Measurements from ENCODE around the gene ABLIM2. TPM values are rescaled to one million over a fixed set of nuclear protein-coding genes. Genes with fewer than 3 reads are reported as not detected.

The ABLIM2 gene
- total and polyA plus RNA-seq, 2 experiments from 2014 or later: 4.9 to 5.8 TPM

DNA sequence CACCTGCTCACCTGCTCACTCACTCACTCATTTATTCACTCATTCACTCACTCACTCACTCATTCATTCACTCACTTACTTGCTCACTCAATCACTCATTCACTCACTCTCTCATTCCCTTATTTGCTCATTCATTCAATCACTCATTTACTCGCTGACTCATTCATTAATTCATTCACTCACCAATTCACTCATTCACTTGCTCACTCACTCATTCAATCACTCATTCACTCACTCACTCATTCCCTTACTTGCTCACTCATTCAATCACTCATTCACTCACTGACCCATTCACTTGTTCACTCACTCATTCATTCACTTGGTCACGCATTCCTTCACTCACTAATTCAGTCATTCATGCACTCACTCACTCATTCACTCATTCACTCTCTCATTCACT lies 130.2 kb downstream of the ABLIM2 start:
- Histone ChIP-seq H3K4me3 (no peak overlapping the region), H3K4me1 (ENCODE audit: low read depth) (peaks cover 6% of the 10 kb centered on the region), H3K27me3 (no peaks in the 10 kb centered on the region), H3K9me3 (ENCODE audit: low read depth) (no peaks in the 10 kb centered on the region), H3K36me3 (no peaks in the 10 kb centered on the region), H3K27ac (no peak overlapping the region)
- no peak for DNase-seq (ENCODE audit: low read depth in 1 of 2, low spot score in 1 of 2)
- TF ChIP-seq, protein P1, sequence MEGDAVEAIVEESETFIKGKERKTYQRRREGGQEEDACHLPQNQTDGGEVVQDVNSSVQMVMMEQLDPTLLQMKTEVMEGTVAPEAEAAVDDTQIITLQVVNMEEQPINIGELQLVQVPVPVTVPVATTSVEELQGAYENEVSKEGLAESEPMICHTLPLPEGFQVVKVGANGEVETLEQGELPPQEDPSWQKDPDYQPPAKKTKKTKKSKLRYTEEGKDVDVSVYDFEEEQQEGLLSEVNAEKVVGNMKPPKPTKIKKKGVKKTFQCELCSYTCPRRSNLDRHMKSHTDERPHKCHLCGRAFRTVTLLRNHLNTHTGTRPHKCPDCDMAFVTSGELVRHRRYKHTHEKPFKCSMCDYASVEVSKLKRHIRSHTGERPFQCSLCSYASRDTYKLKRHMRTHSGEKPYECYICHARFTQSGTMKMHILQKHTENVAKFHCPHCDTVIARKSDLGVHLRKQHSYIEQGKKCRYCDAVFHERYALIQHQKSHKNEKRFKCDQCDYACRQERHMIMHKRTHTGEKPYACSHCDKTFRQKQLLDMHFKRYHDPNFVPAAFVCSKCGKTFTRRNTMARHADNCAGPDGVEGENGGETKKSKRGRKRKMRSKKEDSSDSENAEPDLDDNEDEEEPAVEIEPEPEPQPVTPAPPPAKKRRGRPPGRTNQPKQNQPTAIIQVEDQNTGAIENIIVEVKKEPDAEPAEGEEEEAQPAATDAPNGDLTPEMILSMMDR (IDR thresholded peaks at IDR 0.05; ENCODE audit: low read depth, low read length): no peak

DNA sequence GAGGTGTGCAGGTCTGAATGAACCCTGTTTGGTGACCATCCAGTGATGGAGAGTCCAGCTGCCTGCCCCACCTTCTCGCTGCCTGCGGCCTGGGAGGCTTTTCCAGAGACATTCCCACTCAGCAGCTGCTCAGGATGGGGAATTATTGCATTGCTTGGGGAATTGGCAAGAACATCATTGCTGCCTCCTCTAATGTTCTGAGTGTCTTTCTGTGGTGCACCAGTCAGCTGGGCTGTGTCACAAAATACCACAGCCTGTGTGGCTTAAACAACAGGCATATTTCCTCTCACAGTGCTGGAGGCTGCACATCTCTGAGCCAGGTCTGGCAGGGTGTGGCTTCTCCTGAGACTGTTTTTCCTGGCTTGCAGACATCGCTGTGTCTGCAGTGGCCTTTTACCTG lies 132.2 kb downstream of the ABLIM2 start:
- Histone ChIP-seq H3K36me3 (no peaks in the 10 kb centered on the region), H3K27me3 (no peaks in the 10 kb centered on the region)
- no peak for DNase-seq (ENCODE audit: low read depth in 1 of 2, low spot score in 1 of 2)

DNA sequence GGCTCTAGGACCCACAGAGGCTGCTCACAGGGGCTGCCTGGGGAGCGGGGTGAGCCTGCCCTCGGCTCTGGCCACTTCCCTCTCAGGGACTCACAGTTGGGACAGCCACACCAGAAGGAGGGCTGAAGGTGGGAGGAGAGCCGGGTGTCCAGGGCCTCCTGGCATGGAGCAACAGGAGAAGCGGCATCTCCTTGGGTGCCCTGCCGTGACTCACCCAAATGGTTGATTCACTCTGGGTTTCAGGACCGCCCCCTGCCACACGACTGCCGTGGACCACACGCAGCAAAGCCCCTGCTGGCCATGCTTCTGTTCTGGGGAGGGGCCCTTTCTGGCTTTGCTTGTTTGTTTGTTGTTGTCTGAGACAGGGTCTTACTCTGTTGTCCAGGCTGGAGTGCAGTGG lies 132.9 kb downstream of the ABLIM2 start:
- no peaks in the 10 kb centered on the region for H3K27me3 ChIP-seq
- no peak for DNase-seq (ENCODE audit: low read depth in 1 of 2, low spot score in 1 of 2)

More for the DNA sequence above, 132.2 kb downstream of the ABLIM2 start:
- TF ChIP-seq, protein P1 (IDR thresholded peaks at IDR 0.05; ENCODE audit: low read depth, low read length): no peak
- no peak overlapping the region for H3K27ac ChIP-seq
- peaks cover 6% of the 10 kb centered on the region for H3K4me1 ChIP-seq (ENCODE audit: low read depth)
- H3K4me3 ChIP-seq: no peak overlapping the region
- H3K9me3 ChIP-seq (ENCODE audit: low read depth): no peaks in the 10 kb centered on the region

DNA sequence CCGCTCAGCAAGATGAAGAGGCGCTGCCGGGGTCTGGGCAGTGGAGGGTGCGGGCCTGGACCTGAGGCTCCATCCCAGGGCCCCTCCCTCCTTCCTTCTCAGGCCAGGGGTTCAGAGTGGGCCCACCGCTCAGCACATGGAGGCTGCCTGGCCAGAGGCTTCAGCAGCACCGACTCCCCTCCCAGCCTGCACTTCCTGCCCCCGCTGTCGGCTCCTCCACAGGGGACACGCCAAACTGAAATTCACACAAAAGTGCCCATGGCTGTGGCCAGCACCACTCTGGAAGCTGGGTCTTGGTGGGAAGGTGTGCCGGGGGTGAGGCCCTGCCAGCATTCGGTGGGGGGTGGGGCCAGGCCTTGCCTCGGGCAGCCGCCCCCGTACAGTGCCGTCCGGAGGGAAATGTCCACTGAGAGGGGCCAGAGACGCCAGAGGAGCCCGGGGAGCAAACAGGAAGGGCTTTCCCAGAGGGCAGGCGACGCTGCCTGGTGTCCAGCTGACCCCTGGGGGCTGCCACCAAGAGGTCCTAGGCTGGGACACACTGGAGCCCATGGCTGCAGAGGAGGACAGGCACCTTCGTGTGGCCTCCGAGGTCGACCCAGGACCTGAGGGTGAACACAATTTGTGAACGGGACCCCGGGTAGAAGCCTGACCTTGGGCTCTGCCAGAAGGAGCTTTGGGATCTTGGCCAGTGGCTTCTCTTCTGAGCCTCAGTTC lies 134.4 kb downstream of the ABLIM2 start:
- Histone ChIP-seq H3K4me3 (no peak overlapping the region), H3K27me3 (no peaks in the 10 kb centered on the region), H3K9me3 (ENCODE audit: low read depth) (no peaks in the 10 kb centered on the region), H3K27ac (no peak overlapping the region), H3K4me1 (ENCODE audit: low read depth) (peaks cover 5% of the 10 kb centered on the region), H3K36me3 (no peaks in the 10 kb centered on the region)
- no peak for DNase-seq (ENCODE audit: low read depth in 1 of 2, low spot score in 1 of 2)
- TF ChIP-seq, protein P1 (IDR thresholded peaks at IDR 0.05; ENCODE audit: low read depth, low read length): no peak

More for the DNA sequence above, 132.9 kb downstream of the ABLIM2 start:
- Histone ChIP-seq H3K36me3 (no peaks in the 10 kb centered on the region), H3K9me3 (ENCODE audit: low read depth) (no peaks in the 10 kb centered on the region), H3K4me3 (no peak overlapping the region), H3K27ac (no peak overlapping the region), H3K4me1 (ENCODE audit: low read depth) (peaks cover 6% of the 10 kb centered on the region)
- TF ChIP-seq, protein P1 (IDR thresholded peaks at IDR 0.05; ENCODE audit: low read depth, low read length): no peak

DNA sequence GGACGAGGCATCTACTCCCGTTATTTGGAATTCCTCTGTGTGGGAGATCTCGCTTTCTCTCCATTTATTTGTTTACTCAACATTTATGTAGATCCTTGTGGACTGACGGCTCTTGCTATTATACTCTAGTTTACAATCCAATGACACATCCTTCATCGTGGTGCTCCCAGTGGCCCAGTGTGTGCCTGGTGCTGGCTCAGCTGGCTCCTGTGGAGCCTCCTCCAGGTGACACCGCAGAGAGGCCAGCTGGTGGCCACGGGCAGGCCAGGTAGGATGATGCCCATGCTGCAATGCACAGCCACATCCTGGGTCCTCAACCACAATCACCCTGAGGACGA lies 134.9 kb downstream of the ABLIM2 start:
- Histone ChIP-seq H3K4me3 (no peak overlapping the region), H3K4me1 (ENCODE audit: low read depth) (no peaks in the 10 kb centered on the region), H3K9me3 (ENCODE audit: low read depth) (no peaks in the 10 kb centered on the region), H3K36me3 (no peaks in the 10 kb centered on the region), H3K27ac (no peak overlapping the region), H3K27me3 (no peaks in the 10 kb centered on the region)
- DNase-seq (ENCODE audit: low read depth in 1 of 2, low spot score in 1 of 2): no peak
- TF ChIP-seq, protein P1 (IDR thresholded peaks at IDR 0.05; ENCODE audit: low read depth, low read length): no peak

Data from cardiac muscle cell (in vitro differentiated cells and primary cell).